DMS53 treated with DMSO at 0.1 percent for 48 hours (cell line): ENCODE results near the gene CHKA.
A peak's percentile ranks its signal among the peaks of the same experiment; 100 is the strongest.

ENCODE experiments used
- DNase-seq: peaks from one replicate; lab custom pipeline; 2025; ENCODE audit not compliant: unreplicated experiment; lab: John Stamatoyannopoulos, UW

Gene CHKA

DNA sequence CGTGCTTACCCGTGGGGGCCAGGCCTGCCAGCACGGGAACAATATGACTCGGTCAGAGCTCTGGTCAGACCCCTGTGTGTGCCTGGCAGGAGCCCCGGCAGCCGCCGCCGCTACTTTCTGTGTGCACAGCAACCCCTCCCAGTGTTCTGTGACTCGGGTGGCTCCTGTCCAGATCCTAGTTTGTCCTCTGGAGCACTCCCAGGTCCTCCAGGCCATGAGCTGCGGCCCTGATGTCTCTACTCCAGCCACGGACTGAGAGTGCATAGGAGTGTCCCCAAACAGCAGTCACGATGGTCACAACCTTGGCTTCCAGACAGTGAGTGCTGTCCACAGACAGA lies 87.5 kb downstream of the CHKA start:
- DNase-seq, result no peak

- no peak for DNase-seq
Measured at GRCh38 chr11:68032997-68033707, 88.0 kb downstream of the CHKA start.

GRCh38 chr11:68032003-68032402 lies 89.2 kb downstream of the CHKA start:
- DNase-seq, result no peak

DNA sequence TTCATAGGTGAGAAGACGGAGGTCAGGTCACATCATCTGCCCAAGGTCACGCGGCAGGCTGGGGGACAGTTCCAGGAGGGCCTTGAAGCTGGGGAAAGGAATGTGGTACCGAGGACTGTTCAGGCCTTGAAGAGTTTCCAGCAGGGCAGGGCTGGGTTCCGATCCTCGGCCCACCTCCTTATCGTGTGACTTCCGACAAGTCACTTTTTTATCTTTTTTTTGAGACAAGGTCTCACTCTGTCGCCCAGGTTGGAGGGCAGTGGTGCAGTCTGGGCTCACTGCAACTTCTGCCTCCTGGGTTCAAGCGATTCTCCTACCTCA lies 90.1 kb downstream of the CHKA start:
- no peak for DNase-seq

- peak; percentile 100 for DNase-seq
Measured at GRCh38 chr11:68030318-68031143, 90.7 kb downstream of the CHKA start, which contains the start of gene NDUFS8. NDUFS8 (plus strand) TSS chr11:68030681; CDS start chr11:68032152, 1,471 bp downstream.

GRCh38 chr11:68028802-68029545 lies 92.2 kb downstream of the CHKA start:
- DNase-seq, result no peak

- DNase-seq, result no peak
Measured at GRCh38 chr11:68027667-68028066, 93.5 kb downstream of the CHKA start.

DNA sequence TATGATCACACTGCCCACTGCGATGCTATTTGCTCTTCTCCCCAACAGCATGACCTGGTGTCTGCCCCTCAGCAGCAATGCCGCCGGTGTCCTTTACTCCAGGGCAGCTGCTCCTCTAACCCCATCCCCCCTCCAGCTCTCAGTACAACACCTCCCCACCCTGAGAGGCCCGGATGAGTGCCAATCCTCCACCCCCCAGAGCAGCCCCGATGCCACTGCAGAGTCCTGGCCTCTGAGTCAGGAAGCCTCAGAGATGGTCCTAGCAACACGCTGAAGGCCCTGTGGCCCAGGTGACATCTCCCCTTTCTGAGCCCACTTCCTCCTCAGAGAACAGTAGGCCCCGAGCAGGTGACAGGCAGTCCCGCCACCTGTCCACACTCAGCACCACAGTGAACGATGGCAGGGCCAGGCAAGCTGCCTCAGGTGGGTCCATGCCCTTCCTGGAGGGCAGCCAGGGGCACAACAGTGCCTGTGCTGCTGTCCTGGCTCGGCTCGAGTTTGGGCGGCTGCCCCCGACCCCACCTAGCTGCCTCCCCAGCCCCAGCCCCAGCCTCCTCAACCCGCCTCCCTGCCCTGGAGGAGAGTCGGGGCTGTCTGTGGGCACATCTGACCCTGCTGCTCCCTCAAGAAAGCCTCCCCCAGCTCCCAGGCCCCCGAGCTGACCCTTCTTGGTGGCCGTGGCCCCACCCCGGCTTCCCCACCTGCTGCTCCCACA lies 94.6 kb downstream of the CHKA start:
- peak; percentile 53 for DNase-seq

GRCh38 chr11:68025047-68025446 lies 96.1 kb downstream of the CHKA start:
- no peak for DNase-seq

DNA sequence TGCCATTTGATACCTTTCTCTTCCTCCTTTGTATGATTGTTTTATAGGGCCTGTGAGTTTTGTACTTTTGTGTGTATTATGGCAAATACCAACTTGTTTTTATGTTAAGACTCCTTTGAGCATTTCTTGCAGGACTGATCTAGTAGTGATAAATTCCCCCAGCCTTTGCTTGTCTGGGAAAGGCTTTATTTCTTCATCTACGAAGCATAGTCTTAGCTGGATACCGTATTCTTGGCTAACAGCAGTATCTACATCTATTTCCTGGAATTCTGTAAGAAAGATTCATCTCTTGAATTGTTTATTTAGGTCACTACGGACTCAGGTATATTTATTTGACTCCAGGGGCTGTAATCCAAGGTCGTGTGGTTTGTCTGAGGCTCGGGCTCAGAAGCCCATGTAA lies 96.7 kb downstream of the CHKA start:
- no peak for DNase-seq

GRCh38 chr11:68022531-68022930 lies 98.7 kb downstream of the CHKA start:
- no peak for DNase-seq

GRCh38 chr11:68021167-68021787 lies 99.9 kb downstream of the CHKA start:
- peak; percentile 61 for DNase-seq

DNA sequence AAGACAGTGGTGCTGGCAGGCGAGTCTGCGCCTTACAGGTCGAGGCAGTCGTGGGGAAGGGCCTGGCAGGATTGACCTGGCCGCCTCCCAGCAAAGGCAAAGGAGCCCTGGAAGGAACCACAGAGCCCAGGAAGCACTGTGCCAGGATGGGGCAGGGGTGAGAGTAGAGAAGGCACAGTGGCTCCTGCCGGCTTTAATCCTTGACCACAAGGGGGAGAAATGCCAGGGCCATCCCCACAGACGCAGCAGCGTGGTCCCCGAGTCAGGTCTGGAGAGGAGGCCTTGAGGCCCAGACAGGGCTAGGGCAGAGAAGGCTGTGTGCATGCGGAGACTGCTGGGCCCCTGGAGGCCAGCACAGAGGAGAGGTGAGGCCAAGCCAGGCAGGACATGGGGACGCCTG lies 100.6 kb downstream of the CHKA start:
- no peak for DNase-seq

DNA sequence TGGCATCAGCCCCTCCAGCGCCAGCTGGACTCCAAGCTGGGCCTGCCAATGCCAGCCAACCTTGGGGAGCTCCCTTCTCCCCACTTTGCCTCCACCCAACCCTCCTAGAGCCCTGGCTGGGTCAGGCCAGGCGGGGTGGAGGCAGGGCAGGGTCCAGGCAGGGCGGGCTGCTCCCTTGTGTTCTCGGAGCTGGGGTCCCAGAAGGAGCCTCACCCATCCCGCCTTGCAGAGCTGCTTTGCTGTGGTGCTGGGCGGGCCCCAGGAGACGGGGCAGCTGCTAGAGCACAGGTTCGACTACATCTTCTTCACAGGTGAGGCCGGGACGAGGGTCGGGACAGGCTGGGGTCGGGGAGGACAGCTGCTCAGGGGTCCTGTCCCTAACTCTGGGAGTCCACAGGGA lies 101.7 kb downstream of the CHKA start:
- no peak for DNase-seq

- DNase-seq, result no peak
Measured at GRCh38 chr11:68018730-68019190, 102.4 kb downstream of the CHKA start.

- DNase-seq, result no peak
Measured at GRCh38 chr11:68017980-68018729, 103.0 kb downstream of the CHKA start.

- DNase-seq, result no peak
Measured at GRCh38 chr11:68016904-68017817, 104.0 kb downstream of the CHKA start.

- no peak for DNase-seq
Measured at GRCh38 chr11:68016161-68016903, 104.9 kb downstream of the CHKA start.
